ENCODE measurements around the gene NRXN3. TPM values are rescaled to one million over a fixed set of nuclear protein-coding genes. Genes with fewer than 3 reads are reported as not detected.

NRXN3 gene
- polyA plus RNA-seq, 1 experiment: 7.0 TPM

DNA sequence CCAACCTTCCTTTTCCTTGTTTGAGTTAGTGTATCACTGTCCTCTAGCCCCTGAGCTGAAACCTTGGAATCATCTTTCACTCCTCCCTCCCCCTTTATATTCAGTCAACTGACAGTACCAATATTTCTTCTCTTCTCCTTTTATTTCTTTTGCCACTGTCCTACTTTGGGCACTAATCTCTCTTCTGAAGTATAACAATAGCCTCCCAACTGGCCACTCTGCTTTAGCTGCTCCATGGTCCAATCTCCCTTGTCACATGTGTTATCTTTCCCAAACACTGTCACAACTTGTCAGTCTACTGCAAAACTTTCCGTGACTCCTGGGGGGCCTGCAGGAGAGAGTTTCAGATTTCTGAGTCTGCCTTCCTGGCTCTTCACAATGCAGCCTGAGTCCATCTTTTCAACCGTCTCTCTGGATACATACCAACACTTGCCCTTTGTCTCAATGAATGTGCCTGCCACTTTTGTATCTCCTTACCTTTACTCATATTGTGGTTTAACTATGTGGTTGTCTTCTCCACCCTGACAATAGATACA is 1570.0 kb downstream of the NRXN3 start:
- TF ChIP-seq CTCF (IDR thresholded peaks at IDR 0.05; ENCODE audit: insufficient read depth, low read depth, low read length): no peak
- DNase-seq (ENCODE audit: low read depth): no peak
- Histone ChIP-seq H3K27me3 (ENCODE audit: control insufficient read depth, insufficient read depth, low read length) (no peaks in the 10 kb centered on the region), H3K36me3 (ENCODE audit: control insufficient read depth, insufficient read depth, low read length) (no peaks in the 10 kb centered on the region), H3K4me3 (ENCODE audit: low read depth, low read length) (no peak overlapping the region)
- CTCF ChIA-PET: no interaction called here
- POLR2A ChIA-PET: no interaction called here

DNA sequence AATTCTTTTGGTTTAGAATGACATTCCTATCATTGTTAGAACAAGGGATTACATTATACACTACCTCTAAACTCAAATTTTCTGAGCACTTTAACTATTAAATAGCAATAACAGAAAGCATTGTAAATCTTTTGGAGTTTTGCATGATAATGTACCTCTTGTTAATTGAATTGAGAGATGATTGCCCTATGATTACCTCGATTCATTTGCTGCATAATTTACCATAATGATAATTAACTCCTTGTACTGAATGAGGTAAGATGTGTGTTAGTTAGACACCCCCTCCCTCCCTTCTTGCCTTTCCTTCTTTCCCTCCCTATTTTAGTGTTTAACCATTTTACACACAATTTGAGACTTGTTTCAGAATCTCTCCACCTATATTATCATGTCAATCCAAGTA is 1572.0 kb downstream of the NRXN3 start:
- Histone ChIP-seq H3K4me3 (ENCODE audit: low read depth, low read length) (no peak overlapping the region), H3K27me3 (ENCODE audit: control insufficient read depth, insufficient read depth, low read length) (no peaks in the 10 kb centered on the region), H3K36me3 (ENCODE audit: control insufficient read depth, insufficient read depth, low read length) (no peaks in the 10 kb centered on the region)
- no peak for TF ChIP-seq CTCF (IDR thresholded peaks at IDR 0.05; ENCODE audit: insufficient read depth, low read depth, low read length)
- ChIA-PET CTCF (no interaction called here), POLR2A (no interaction called here)
- DNase-seq (ENCODE audit: low read depth): no peak

GRCh38 chr14:79745046-79745445 is 1574.9 kb downstream of the NRXN3 start:
- DNase-seq (ENCODE audit: low read depth): no peak
- Histone ChIP-seq H3K4me3 (ENCODE audit: low read depth, low read length) (no peak overlapping the region), H3K36me3 (ENCODE audit: control insufficient read depth, insufficient read depth, low read length) (no peaks in the 10 kb centered on the region), H3K27me3 (ENCODE audit: control insufficient read depth, insufficient read depth, low read length) (no peaks in the 10 kb centered on the region)
- CTCF ChIA-PET: no interaction called here
- POLR2A ChIA-PET: no interaction called here
- TF ChIP-seq CTCF (IDR thresholded peaks at IDR 0.05; ENCODE audit: insufficient read depth, low read depth, low read length): no peak

- no peak for TF ChIP-seq CTCF (IDR thresholded peaks at IDR 0.05; ENCODE audit: insufficient read depth, low read depth, low read length)
- Histone ChIP-seq H3K4me3 (ENCODE audit: low read depth, low read length) (no peak overlapping the region), H3K27me3 (ENCODE audit: control insufficient read depth, insufficient read depth, low read length) (no peaks in the 10 kb centered on the region), H3K36me3 (ENCODE audit: control insufficient read depth, insufficient read depth, low read length) (no peaks in the 10 kb centered on the region)
- CTCF ChIA-PET: interaction anchor here (0.6 to 0.8 kb wide), 2 partner anchors 12 to 416 kb away, joined by 3 read pairs; no protein-coding TSS in a partner anchor
- POLR2A ChIA-PET: no interaction called here
- no peak for DNase-seq (ENCODE audit: low read depth)
Observed at GRCh38 chr14:79749065-79749464, 1578.9 kb downstream of the NRXN3 start.

DNA sequence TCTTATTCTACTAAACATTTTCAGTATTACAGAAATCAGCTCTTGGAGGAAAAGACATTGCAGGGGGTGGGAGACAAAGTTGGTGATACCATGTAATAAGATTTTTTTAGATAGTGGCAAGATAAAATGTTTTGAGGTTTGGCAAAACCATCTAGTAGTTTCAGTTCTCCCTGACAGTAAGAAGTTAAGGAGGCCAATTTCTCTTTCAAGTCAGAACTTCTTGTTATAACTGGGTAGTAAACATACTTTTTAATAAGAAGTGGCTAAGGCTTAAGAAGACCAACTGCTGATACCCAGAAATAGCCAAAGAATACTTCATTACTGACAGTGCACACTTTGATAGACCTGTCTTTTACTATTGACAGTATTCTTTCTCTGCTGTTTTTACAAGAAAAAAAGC is 1588.8 kb downstream of the NRXN3 start:
- ChIA-PET CTCF (interaction anchor here (0.8 kb wide), 1 partner anchor 11 kb away, joined by 4 read pairs; no protein-coding TSS in a partner anchor), POLR2A (no interaction called here)
- no peaks in the 10 kb centered on the region for H3K36me3 ChIP-seq (ENCODE audit: control insufficient read depth, insufficient read depth, low read length)
- no peak for TF ChIP-seq CTCF (IDR thresholded peaks at IDR 0.05; ENCODE audit: insufficient read depth, low read depth, low read length)
- H3K27me3 ChIP-seq (ENCODE audit: control insufficient read depth, insufficient read depth, low read length): no peaks in the 10 kb centered on the region
- no peak overlapping the region for H3K4me3 ChIP-seq (ENCODE audit: low read depth, low read length)
- no peak for DNase-seq (ENCODE audit: low read depth)

All from BJ (cell line).